Ureter (tissue), 1 donor: ENCODE results near the gene AEBP2. TPM values are rescaled to one million over a fixed set of nuclear protein-coding genes. Genes with fewer than 3 reads are reported as not detected.
"Not testable (repeated sequence)": the region's sequence is repeated elsewhere in the genome, so short reads cannot be mapped to it uniquely, and the experiment has no call there.

Experiments used
- DNase-seq: peaks from one replicate; pipeline ENCODE4 v3.0.0-alpha.2; 2020; ENCODE audit warnings: low spot score
- total RNA-seq: library from RNA; stranded (reverse); gene quantifications from one replicate; pipeline ENCODE4 v1.2.4, GENCODE V29; 2023
- donor health status: DM: yes; HTN: yes; CAD: no.

The AEBP2 gene
- total RNA-seq, 1 donor from 2014 or later: 67.1 TPM

- DNase-seq: no peak
Measured at GRCh38 chr12:19507823-19508222, 68.5 kb downstream of the AEBP2 start.

- no peak for DNase-seq
Measured at GRCh38 chr12:19510461-19510860, 71.2 kb downstream of the AEBP2 start.

GRCh38 chr12:19515179-19515578, 75.9 kb downstream of the AEBP2 start:
- DNase-seq: no peak

- no peak for DNase-seq
Measured at GRCh38 chr12:19517583-19517982, 78.3 kb downstream of the AEBP2 start.

GRCh38 chr12:19518209-19518608, 78.9 kb downstream of the AEBP2 start:
- no peak for DNase-seq

- DNase-seq: no peak
Measured at GRCh38 chr12:19520646-19521415, 81.5 kb downstream of the AEBP2 start.

GRCh38 chr12:19525274-19525673, 86.0 kb downstream of the AEBP2 start:
- DNase-seq: no peak

- no peak for DNase-seq
Measured at GRCh38 chr12:19527866-19528265, 88.6 kb downstream of the AEBP2 start.

- no peak for DNase-seq
Measured at GRCh38 chr12:19528750-19529149, 89.5 kb downstream of the AEBP2 start.

DNA sequence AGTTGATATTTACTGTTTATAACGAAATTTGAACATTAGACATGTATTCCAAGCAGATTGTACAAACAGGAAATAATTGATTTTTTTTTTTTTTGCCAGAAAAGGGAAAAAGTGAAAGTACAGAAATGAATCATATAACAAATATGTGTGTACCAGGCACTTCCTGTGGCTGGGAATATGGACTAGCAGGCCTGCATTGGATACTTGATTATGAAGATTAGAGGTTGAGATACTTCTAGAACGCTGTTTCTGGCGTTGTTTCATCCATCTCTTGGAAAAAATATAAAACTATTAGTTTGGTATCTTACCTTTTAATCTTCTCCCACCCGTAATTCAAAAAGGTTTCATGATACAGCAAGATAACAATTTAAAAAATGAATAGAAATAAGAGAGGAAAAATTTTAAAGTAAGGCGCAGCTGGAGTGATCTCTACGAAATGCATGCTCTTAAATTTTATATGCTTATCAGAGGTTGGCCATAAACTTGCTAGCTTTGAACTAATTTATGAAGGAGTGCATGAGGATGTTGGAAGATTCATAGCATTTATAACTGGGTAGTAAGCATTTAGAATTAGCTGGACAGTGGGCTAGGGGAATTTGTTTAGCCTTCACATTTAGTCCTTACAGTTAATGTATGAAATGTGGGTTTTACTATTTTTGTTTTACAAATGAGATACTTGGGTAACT, 90.8 kb downstream of the AEBP2 start:
- no peak for DNase-seq

DNA sequence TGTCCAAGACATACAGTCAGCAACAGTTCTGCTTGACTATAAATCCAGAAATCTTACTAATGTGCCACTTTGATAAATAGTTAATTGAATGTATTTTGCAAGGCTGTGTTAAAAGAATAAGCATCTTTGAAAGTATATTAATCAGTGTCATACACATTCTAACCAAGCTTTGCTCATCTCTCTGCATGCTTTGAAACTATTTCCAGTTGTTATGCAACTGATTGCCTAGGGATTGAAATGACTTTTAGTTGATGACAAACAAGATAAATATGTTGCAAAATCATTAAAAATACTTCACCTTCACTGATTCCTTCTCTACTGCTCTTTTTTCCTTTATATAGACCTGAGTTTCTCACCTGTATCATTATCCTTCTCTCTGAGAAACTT, 91.3 kb downstream of the AEBP2 start:
- no peak for DNase-seq

DNA sequence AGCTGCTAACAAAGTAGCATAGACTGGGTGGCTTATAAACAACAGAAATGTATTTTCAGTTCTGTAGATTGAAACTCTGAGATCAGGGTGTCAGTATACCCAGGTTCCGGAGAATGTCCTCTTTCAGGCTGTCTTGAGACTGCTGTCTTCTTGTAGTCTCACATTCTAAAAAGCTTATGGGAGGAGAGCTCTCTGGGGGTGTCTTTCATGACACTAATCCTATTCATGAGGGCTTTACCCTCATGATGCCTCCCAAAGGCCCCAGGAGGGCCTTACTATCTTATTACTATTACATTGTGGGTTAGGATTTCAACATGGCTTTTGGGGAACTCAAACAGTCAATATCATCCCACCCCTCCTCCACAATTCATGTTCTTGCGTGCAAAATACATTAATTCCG, 94.3 kb downstream of the AEBP2 start:
- DNase-seq: no peak

DNA sequence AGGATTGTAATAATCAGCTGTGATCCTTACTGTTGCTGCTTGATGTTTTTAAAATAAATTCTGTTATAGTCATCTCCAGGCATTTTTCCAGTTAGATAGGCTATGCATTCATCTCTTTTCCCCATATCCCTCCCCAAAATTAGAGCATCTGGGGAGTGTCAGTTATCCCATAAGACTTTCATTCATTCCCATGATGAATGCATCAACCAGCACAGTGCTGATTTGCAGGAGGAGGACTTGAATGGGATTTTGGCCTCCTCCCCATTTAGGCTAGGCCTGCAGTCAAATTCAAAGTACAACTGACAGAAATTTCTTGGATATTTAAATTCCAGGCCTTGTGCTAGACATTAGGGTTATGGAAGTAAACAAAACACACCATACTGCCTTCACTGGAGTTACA, 99.8 kb downstream of the AEBP2 start:
- no peak for DNase-seq

DNA sequence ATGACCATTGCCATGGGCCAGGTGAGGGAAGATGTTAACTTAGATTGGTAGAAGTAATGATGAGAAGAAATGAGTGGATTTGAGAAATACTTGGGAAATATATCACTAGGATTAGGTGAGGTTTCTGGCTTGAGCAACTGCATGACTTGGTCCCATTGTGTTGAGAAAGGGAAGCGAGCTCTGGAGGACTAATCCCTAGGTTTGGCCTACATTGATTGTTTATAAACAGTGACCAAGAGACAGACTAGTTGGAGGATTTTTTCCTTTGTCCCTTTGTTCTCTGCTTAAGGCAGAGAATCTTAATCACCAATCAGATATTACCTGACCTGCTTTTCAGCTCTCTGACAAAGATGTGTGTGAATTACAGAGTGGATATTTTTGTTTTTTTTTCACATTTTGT, 100.5 kb downstream of the AEBP2 start:
- no peak for DNase-seq

GRCh38 chr12:19542606-19543005, 103.3 kb downstream of the AEBP2 start:
- DNase-seq: no peak

GRCh38 chr12:19544353-19544752, 105.1 kb downstream of the AEBP2 start:
- no peak for DNase-seq

DNA sequence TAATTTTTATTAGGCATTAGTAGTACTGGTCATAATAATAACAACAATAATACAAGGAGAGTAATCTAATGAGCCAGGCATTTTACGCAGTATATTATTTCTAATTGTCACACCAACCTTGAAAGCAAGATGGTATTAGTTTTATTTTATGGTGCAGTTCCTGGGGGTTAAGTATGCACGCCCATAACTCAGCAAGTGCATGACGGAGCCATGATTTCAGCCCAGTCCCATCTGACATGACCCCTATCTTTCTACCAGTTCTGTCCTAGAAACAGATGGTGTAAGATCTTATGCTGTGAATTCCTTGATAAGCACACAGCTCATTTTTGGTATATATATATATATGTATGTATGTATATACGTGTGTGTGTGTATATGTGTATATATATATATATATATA, 106.0 kb downstream of the AEBP2 start:
- DNase-seq: no peak

- DNase-seq: no peak
Measured at GRCh38 chr12:19546027-19546426, 106.7 kb downstream of the AEBP2 start.

- peak; percentile 52 for DNase-seq
Measured at GRCh38 chr12:19546611-19547162, 107.4 kb downstream of the AEBP2 start.

- DNase-seq: no peak
Measured at GRCh38 chr12:19547271-19547671, 108.0 kb downstream of the AEBP2 start.

DNA sequence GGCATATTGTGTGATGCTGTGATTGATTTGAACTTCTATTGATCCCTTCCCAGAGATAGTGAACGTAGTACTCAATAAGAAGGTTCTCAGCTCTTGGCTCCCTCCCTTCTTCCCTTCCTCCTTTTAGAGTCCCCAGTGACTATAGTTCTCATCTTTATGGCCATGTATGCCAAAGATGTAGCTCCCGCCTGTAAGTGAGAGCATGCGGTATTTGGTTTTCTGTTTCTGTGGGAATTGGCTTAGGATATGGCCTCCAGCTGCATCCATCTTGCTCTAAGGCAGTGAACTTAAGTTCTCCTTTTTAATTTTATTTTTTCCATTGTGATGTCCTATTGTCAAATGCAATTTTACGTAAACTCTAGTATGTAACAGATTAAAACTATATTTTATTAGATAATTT, 109.5 kb downstream of the AEBP2 start:
- no peak for DNase-seq

GRCh38 chr12:19550626-19551025, 111.3 kb downstream of the AEBP2 start:
- DNase-seq: no peak

DNA sequence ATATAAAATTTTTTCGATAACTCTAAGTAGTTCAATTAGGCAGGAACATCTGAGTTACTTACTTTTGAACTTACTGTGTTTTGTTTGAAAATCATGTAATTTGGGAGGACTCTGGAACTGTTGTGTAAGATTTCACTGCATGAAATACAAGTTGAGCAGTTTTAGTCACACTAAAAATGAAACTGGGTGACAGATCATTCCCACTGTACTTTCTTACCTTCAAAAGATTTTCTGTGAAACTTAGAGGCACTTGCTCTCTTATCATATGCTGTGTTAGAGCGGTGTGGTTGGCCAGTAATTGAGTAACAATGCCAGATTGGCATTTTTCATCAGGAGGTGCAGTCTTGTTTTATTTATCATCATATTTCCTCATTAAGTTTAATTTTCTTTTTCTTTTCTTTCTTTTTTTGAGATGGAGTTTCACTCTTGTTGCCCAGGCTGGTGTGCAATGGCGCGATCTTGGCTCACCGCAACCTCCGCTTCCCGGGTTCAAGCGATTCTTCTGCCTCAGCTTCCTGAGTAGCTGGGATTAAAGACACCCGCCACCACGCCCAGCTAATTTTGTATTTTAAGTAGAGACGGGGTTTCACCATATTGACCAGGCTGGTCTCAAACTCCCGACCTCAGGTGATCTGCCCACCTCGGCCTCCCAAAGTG, 113.3 kb downstream of the AEBP2 start:
- DNase-seq: not testable (repeated sequence)
